HepG2 (cell line): ENCODE data around the gene LLGL2. TPM values are rescaled to one million over a fixed set of nuclear protein-coding genes. Genes with fewer than 3 reads are reported as not detected.

ENCODE experiments used
- ARHGAP35 ChIP-seq: sonication (generic); formaldehyde crosslinking; IDR thresholded peaks from 2 replicates; pipeline ENCODE4 v1.9.0; 2022; ENCODE audit warnings: mild to moderate bottlenecking, inconsistent platforms, moderate library complexity, missing genetic modification reagents, borderline replicate concordance
- ASH2L ChIP-seq: fragments of 300-600, 200-600 bp; sonication (generic); IDR thresholded peaks from 2 replicates; pipeline ENCODE4 v1.7.0; 2017; ENCODE audit warnings: low read depth, mild to moderate bottlenecking, moderate library complexity, mixed read lengths, low read length; ENCODE audit not compliant: insufficient read length
- ATRX ChIP-seq: sonication (generic); formaldehyde crosslinking; IDR thresholded peaks from 2 replicates; pipeline ENCODE4 v1.4.0; 2020; ENCODE audit warnings: missing genetic modification reagents, borderline replicate concordance
- FOXJ3 ChIP-seq: sonication (generic); formaldehyde crosslinking; IDR thresholded peaks from 2 replicates; pipeline ENCODE4 v1.4.0; 2020; ENCODE audit warnings: missing genetic modification reagents, mild to moderate bottlenecking, borderline replicate concordance
- GTF3A ChIP-seq: sonication (generic); formaldehyde crosslinking; conservative IDR thresholded peaks from 2 replicates; pipeline ENCODE4 v1.4.0; 2020; ENCODE audit warnings: mild to moderate bottlenecking, missing genetic modification reagents
- HOXA3 ChIP-seq: sonication (generic); formaldehyde crosslinking; IDR thresholded peaks from 2 replicates; pipeline ENCODE4 v1.5.0; 2020; ENCODE audit warnings: missing genetic modification reagents
- KLF15 ChIP-seq: sonication (generic); formaldehyde crosslinking; IDR thresholded peaks from 2 replicates; pipeline ENCODE4 v1.8.1; 2023; ENCODE audit warnings: borderline replicate concordance, mild to moderate bottlenecking, inconsistent platforms, missing genetic modification reagents, mixed read lengths
- MBNL3 ChIP-seq: fragments of 250-450 bp; sonication (Bioruptor Pico); conservative IDR thresholded peaks from 2 replicates; pipeline ENCODE4 v1.8.0; 2022; ENCODE audit warnings: mild to moderate bottlenecking, inconsistent platforms
- MED8 ChIP-seq: sonication (generic); formaldehyde crosslinking; IDR thresholded peaks from 2 replicates; pipeline ENCODE4 v1.8.1; 2023; ENCODE audit warnings: mild to moderate bottlenecking, missing genetic modification reagents; ENCODE audit not compliant: insufficient replicate concordance
- MXI1 ChIP-seq: IDR thresholded peaks from 3 replicates; pipeline ENCODE4 v1.6.1; 2012; ENCODE audit warnings: low read depth, low read length, inconsistent platforms, borderline replicate concordance
- NCOA1 ChIP-seq: sonication (generic); formaldehyde crosslinking; IDR thresholded peaks from 2 replicates; pipeline ENCODE4 v1.9.0; 2021; ENCODE audit warnings: missing genetic modification reagents
- NFATC3 ChIP-seq: sonication (generic); formaldehyde crosslinking; IDR thresholded peaks from 2 replicates; pipeline ENCODE4 v1.5.1; 2020; ENCODE audit warnings: mild to moderate bottlenecking, missing genetic modification reagents
- PTBP1 ChIP-seq: fragments of 200-400 bp; formaldehyde crosslinking; IDR thresholded peaks from 2 replicates; pipeline ENCODE4 v1.6.1; 2018; ENCODE audit warnings: low read length, low read depth; ENCODE audit not compliant: poor library complexity, severe bottlenecking
- TCF7 ChIP-seq: sonication (generic); IDR thresholded peaks from 2 replicates; pipeline ENCODE4 v1.6.1; 2016; ENCODE audit warnings: antibody characterized with exemption, low read depth
- ZNF34 ChIP-seq: sonication (generic); formaldehyde crosslinking; IDR thresholded peaks from 2 replicates; pipeline ENCODE4 v1.4.0; 2020; ENCODE audit warnings: mild to moderate bottlenecking, missing genetic modification reagents, borderline replicate concordance
- ZNF430 ChIP-seq: sonication (generic); formaldehyde crosslinking; IDR thresholded peaks from 2 replicates; pipeline ENCODE4 v1.9.0; 2021; ENCODE audit warnings: mild to moderate bottlenecking, missing genetic modification reagents
- ZNF562 ChIP-seq: sonication (generic); formaldehyde crosslinking; IDR thresholded peaks from 2 replicates; pipeline ENCODE4 v1.8.0; 2022; ENCODE audit warnings: missing genetic modification reagents, borderline replicate concordance
- ZZZ3 ChIP-seq: sonication (generic); formaldehyde crosslinking; IDR thresholded peaks from 2 replicates; pipeline ENCODE4 v1.4.0; 2020; ENCODE audit warnings: missing genetic modification reagents, mild to moderate bottlenecking, borderline replicate concordance
- polyA plus RNA-seq, 8 experiments: library from polyadenylated mRNA; depleted of rRNA in 3 of 8; stranded (reverse) in 7 of 8; unstranded in 1 of 8; fragments of >200 nt; fragmentation: Illumina TruSeq in 4 of 8; extraction: Trizol in 4 of 8; gene quantifications; 2 replicates each; pipeline versions ENCODE4 v1.2.1 to v1.2.3, GENCODE V29; 2011 to 2016; ENCODE audit warnings: low read depth in 4 of 8, missing spikeins in 1 of 8, mixed read lengths in 1 of 8; ENCODE audit not compliant: insufficient read depth in 1 of 8
- total RNA-seq, 5 experiments: library from RNA; depleted of rRNA; stranded (reverse); fragments of >200 nt; fragmentation: Illumina TruSeq; extraction: Trizol; gene quantifications; 2 replicates each; pipeline ENCODE4 v1.2.3, GENCODE V29; 2016; ENCODE audit warnings: low read depth in 1 of 5
- TF ChIP-seq, protein P1 (sequence below): sonication (generic); formaldehyde crosslinking; IDR thresholded peaks from 2 replicates; pipeline ENCODE4 v1.8.1; 2023; ENCODE audit warnings: missing genetic modification reagents, inconsistent platforms, borderline replicate concordance
- TF ChIP-seq, protein P2 (sequence below): sonication (generic); formaldehyde crosslinking; IDR thresholded peaks from 2 replicates; pipeline ENCODE4 v1.8.0; 2022; ENCODE audit warnings: mild to moderate bottlenecking, missing genetic modification reagents, moderate library complexity
- TF ChIP-seq, protein P3 (sequence below): sonication (generic); formaldehyde crosslinking; IDR thresholded peaks from 2 replicates; pipeline ENCODE4 v1.5.1; 2020; ENCODE audit warnings: mild to moderate bottlenecking, moderate library complexity, missing genetic modification reagents
- TF ChIP-seq, protein P4 (sequence below): IDR thresholded peaks from 2 replicates; pipeline ENCODE4 v1.6.1; 2016; ENCODE audit warnings: control low read depth
- TF ChIP-seq, protein P5 (sequence below): sonication (generic); formaldehyde crosslinking; conservative IDR thresholded peaks from 2 replicates; pipeline ENCODE4 v1.4.0; 2020; ENCODE audit warnings: missing genetic modification reagents

LLGL2 gene
- total and polyA plus RNA-seq, 2 of the 13 experiments (the other 11 are each of a cell fraction or from before 2014, with no cell fraction given) = 83.0 to 86.7 TPM

DNA sequence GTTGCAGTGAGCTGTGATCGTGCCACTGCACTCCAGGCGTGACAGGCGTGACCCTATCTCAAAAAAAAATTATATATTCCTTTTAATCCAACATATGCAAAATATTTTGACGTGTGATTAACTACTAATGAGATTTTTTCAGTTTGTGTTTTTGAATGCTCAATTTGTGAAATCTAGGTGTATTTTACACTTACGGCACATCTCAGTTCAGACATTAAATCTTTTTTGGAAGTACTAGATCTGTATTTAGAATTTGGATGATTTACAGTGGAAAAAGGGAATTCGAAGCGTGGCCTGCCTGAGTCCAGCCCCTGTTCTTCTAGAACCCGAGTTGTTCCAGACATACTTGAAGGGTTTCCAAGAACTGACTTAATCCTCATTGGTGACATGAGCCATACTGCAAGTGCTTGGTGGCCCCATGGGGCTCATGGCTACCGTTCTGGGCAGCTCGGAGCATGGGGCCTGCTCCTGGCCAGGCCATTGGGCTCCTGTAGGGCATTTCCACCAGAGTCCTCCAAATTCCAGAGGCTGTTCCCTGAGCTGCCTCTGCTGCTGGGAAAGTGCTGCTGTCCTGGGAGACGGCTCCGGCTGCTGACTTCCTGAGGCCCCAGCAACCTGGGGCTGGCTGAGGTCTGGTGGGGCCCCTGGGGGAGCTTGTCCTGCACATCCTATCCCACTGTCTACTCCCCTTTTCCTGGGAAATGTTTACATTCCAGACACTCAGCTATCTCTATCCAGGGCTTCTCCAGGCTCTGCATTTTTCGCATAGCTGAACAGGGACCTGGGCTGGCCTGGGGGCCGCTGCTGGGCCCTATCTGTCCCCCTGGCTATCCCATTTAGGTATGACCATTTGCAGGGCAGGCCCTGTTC lies 27.2 kb downstream of the LLGL2 start (continued):
- TF ChIP-seq ASH2L (peak; percentile 31), ATRX (CRISPR knock-in tag) (no peak), FOXJ3 (CRISPR knock-in tag) (peak; percentile 30; the same call in 1 of the 2 replicates), GTF3A (no peak), ZZZ3 (CRISPR knock-in tag) (no peak), NFATC3 (CRISPR knock-in tag) (no peak), MXI1 (0 out of 3 replicates have a peak, but pooled peaks have one; percentile 11), MED8 (CRISPR knock-in tag) (no peak), PTBP1 (no peak), NCOA1 (CRISPR knock-in tag) (no peak), MBNL3 (no peak), HOXA3 (CRISPR knock-in tag) (peak; percentile 67), ZNF430 (CRISPR knock-in tag) (0 out of 2 replicates have a peak, but pooled peaks have one; percentile 48), KLF15 (CRISPR knock-in tag) (no peak), ZNF34 (no peak), ZNF562 (CRISPR knock-in tag) (no peak), ARHGAP35 (no peak), TCF7 (no peak)
- TF ChIP-seq, protein P1, sequence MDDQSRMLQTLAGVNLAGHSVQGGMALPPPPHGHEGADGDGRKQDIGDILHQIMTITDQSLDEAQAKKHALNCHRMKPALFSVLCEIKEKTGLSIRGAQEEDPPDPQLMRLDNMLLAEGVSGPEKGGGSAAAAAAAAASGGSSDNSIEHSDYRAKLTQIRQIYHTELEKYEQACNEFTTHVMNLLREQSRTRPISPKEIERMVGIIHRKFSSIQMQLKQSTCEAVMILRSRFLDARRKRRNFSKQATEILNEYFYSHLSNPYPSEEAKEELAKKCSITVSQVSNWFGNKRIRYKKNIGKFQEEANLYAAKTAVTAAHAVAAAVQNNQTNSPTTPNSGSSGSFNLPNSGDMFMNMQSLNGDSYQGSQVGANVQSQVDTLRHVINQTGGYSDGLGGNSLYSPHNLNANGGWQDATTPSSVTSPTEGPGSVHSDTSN = no peak
- TF ChIP-seq, protein P2, sequence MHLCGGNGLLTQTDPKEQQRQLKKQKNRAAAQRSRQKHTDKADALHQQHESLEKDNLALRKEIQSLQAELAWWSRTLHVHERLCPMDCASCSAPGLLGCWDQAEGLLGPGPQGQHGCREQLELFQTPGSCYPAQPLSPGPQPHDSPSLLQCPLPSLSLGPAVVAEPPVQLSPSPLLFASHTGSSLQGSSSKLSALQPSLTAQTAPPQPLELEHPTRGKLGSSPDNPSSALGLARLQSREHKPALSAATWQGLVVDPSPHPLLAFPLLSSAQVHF (CRISPR knock-in tag) = no peak
- TF ChIP-seq, protein P3, sequence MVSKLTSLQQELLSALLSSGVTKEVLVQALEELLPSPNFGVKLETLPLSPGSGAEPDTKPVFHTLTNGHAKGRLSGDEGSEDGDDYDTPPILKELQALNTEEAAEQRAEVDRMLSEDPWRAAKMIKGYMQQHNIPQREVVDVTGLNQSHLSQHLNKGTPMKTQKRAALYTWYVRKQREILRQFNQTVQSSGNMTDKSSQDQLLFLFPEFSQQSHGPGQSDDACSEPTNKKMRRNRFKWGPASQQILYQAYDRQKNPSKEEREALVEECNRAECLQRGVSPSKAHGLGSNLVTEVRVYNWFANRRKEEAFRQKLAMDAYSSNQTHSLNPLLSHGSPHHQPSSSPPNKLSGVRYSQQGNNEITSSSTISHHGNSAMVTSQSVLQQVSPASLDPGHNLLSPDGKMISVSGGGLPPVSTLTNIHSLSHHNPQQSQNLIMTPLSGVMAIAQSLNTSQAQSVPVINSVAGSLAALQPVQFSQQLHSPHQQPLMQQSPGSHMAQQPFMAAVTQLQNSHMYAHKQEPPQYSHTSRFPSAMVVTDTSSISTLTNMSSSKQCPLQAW (CRISPR knock-in tag) = peak; percentile 29; the same call in 1 of the 2 replicates
- TF ChIP-seq, protein P4, sequence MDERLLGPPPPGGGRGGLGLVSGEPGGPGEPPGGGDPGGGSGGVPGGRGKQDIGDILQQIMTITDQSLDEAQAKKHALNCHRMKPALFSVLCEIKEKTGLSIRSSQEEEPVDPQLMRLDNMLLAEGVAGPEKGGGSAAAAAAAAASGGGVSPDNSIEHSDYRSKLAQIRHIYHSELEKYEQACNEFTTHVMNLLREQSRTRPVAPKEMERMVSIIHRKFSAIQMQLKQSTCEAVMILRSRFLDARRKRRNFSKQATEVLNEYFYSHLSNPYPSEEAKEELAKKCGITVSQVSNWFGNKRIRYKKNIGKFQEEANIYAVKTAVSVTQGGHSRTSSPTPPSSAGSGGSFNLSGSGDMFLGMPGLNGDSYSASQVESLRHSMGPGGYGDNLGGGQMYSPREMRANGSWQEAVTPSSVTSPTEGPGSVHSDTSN (CRISPR knock-in tag) = no peak
- TF ChIP-seq, protein P5, sequence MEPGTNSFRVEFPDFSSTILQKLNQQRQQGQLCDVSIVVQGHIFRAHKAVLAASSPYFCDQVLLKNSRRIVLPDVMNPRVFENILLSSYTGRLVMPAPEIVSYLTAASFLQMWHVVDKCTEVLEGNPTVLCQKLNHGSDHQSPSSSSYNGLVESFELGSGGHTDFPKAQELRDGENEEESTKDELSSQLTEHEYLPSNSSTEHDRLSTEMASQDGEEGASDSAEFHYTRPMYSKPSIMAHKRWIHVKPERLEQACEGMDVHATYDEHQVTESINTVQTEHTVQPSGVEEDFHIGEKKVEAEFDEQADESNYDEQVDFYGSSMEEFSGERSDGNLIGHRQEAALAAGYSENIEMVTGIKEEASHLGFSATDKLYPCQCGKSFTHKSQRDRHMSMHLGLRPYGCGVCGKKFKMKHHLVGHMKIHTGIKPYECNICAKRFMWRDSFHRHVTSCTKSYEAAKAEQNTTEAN (CRISPR knock-in tag) = no peak
